Measurements from ENCODE around the gene HOXD3.
A peak's percentile ranks its signal among the peaks of the same experiment; 100 is the strongest.

Gene HOXD3

DNA sequence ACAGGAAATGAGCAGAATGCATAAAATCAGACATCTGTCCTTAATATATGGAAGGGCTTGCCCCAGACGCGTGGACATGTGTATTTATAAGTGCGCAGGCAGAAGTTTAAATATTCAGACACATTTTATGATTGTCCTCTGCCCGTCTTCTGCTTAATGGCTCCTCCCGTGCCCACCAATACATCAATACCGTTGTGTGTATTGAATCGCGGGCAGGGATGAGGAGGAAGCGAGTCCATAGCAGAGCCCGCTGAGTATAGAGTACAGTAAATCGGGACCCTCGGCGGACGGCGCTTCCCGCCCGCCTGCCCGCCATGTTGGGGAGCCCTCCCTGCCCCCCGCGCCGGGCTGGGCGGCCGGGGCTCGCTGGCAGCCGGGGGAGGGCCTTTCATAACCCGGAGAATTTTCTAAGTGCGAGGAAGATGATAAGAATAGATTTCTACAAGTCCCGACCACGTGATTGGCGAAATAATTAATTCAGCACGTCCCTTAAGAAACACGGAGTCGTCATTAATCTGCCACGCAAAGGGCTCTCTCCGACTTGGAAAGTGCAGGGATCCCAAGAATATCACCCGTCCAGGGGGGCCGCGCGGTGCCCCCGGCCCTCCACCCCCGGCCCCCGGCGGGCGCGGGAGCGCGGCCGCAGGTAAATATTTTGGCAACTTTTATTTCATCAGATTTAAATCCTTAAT is at the start of gene HOXD3:
TSS of gene HOXD3 (plus strand) at position 501 of the 692 bp plus-strand sequence. CDS start 11,808 bp downstream, outside the sequence.
- DNase-seq (ENCODE audit: low read depth) = no peak

DNA sequence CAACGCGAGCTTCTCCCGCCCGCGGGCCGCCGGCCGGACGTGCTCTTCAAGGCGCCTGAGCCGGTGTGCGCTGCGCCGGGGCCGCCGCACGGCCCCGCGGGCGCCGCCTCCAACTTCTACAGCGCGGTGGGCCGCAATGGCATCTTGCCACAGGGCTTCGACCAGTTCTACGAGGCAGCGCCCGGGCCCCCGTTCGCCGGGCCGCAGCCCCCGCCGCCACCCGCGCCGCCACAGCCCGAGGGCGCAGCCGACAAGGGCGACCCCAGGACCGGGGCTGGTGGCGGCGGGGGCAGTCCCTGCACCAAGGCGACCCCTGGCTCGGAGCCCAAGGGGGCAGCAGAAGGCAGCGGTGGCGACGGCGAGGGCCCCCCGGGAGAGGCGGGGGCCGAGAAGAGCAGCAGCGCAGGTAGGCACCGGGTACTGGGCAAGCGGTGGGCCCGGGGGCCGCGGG is 49.4 kb upstream of the HOXD3 start:
- DNase-seq (ENCODE audit: low read depth) = no peak

DNA sequence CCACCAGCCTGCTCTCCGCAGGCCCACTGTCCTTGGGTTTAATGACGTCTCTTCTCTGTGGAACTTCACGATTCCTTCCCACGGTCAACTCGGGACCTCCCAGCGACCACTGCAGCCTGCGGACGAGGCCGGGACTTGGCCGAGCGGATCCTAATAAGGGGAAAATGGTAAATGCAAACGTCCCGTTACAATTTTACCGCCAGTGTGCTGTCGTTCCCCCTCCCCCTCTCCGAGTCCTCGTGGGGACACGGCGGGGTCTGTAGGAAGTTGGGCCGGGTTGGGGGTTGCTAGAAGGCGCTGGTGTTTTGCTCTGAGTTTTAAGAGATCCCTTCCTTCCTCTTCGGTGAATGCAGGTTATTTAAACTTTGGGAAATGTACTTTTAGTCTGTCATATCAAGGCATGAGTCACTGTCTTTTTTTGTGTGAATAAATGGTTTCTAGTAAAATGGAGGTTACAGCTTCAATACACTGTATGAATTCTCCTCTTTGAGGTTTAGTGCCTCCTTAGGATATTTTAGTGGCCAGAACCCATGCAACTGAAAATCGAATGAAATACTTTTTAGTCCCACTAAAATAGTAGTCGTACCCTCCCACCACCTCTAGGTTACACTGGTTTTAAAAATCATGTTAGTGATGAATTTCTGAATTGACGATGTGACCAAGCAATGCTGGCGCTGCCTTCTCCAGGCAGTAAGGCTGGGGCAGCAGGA is 47.8 kb upstream of the HOXD3 start:
- DNase-seq (ENCODE audit: low read depth) = no peak

DNA sequence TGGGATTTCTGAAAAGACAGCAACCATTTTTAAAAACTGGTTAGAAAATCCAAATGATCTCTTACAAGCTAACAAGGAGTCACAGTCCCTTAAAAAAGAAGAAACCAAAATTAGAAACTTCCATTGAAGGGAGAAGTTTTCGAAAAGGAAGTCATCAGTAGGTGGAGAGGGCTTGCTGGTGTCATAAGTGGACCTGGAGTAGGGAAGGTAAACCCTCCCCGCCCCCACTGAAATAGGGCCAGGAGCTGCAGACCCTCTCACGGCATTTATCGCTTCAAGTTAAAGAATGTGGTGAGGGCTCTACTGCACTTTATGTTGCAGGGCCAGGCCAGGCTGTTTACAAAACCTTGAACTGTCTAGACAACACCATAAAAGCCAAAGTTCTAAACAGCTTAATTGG is 47.2 kb upstream of the HOXD3 start:
- DNase-seq (ENCODE audit: low read depth) = no peak

DNA sequence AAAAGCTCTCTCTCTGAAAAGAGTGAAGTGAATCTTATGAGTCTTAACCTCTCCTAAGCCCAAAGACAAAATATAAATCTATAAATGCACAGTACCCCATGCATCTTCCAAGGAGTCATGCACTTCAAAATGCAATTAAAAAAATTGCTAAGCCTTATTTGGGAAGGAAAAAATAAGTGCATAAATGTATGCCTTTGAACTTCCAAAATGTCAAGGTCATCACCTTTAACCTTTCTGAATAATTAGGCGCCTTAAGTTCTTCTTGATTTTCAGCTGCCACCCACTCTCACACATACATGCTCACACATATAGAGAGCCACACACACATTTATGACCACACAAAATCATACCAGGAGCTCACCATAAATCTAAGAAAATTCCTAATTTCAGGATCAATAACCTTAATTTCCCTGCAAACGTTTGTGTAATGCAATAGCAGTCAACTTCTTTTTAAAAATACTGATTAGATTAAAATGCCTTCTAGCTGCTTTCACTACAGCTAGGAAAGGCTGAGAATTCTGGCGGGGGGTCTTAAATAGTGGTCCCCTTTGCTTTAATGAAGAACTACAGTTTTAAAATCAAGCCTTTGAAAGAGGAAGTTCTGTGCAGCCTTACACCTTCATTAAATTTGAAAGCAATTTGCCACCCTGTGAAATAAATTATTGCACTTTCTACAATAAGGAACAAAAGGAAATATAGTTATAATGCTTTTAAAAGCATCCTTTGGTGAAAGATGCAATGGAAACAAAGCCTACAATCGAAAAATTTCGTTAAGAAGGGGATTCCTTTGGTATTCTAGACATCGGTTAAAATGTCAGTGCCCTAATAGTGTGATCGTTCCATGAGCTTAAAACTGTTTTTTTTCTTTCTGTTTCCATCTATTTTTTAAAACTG is 46.4 kb upstream of the HOXD3 start:
- DNase-seq (ENCODE audit: low read depth) = no peak

DNA sequence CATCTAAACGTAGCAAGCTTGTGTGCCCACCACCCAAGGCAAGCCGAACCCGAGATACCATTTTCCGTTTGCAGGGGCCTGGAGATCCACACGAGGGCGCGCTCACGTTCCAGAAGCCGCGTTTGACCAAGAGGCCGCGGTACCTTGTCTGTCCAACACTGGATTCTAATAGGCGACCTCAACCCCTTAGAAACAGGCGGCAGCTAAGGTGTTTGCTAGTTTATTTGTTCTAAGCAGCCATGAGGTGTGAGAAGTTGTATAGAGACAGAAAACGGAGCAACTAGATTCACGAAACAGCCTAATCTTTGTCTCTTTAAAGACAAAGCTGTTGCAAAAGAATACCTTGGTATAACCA is 45.8 kb upstream of the HOXD3 start:
- DNase-seq (ENCODE audit: low read depth) = peak; percentile 34

DNA sequence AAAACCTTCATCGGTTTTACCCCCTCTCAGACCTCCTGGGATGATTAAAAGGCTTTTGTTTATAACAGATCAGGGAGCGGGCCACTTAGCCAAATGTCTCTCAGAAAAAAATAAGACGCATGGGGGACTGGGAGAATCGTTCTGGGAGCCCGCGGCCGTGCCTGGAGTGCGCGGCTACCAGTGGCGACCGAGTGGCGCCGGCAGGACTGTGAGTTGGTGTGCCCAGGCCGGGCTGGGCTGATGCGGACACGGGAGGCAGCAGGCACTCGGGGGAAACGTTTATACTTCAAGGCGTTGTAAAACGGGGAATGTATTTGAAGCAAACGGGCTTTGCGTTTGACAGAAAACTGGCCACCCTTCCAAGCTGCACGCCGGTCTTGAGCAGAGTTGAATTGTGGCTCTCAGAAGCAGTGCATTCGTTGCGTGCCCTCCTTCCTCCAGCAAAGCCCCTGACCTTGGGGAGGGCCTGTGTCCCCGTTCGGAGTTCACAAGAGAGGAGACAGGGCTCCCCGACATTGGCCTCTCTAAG is 45.2 kb upstream of the HOXD3 start:
- DNase-seq (ENCODE audit: low read depth) = no peak

DNA sequence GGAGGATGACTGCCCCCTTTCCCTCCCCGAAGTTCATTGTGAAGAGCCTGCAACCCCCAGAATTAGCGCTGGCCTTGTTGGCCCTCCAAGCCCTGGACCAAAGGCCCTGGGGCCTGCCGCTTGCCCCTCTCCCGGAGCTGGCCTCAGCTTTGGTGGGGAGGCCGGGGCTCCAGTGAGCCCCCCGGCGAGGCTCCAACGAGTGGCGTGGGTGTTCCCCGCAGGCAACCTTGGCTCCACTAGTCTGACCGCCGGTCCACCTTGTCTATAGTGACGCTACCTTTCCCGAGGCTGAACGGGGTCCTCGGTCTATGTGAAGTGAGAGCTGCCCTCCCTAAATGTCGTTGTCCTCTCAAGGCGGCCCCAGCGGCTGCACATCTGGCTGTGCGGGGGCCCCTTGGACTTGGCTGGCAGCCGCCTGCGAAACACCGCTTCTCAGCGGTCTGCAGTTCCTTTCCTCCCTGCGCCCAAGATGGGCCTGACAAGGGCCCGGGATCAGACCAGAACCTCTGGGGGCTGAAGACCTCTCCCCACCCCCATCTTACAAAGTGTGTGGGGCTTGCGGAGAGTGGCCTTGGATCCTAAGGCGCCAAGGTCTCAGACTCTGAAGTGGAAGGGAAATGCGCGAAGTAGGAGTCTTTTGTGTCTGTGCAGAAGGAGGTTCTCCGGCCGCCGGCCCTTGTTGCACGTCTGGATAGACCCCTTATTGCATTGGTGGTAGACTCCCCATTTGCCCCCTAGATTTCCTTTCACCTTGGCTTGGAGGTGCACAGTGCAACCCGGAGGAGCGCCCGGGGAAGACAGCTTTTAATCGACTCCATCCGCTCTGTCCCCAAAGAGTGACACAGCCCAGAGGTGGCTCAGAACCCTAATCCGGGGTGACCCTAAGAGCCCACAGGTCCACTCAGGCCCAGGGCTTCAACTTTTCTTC is 44.5 kb upstream of the HOXD3 start:
- no peak for DNase-seq (ENCODE audit: low read depth)

DNA sequence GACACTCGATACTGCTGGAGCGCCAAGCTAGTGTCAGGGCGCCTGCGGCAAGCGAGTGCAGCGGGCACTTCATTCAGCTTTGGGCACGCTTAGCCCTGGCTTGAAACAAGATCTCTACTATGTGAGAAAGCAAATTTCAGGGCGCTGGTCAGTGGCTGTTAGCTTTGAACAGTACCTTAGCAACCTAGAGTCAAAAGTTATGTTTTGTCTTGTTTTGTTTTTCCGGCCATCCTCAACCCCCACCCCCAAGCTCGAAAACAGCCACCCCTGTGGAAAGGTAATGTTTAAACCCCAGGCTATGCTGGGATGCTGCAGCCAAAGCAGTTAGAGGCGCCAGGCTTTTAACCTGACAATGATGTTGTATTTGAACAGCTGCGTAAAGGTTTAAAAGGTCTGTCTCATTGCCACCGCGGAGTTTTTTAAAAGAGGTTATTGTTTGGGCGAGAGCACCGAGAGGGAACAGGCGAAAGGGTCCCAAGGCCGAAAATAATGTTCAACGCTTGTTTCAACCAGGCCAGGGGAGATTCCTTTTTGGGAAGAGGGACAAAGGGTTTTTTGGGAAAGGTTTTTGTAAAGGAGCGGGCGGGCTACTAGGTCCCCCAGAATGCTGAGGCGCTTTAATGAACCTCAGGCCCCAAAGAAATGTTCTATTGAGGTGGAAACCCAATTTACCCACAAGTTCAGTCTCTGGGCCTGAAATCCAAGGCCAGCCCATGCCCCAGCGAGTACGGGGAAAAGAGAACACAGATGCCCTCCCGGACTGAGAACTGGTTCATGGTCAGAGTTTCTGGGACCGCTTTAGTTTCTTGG is 42.8 kb upstream of the HOXD3 start:
- no peak for DNase-seq (ENCODE audit: low read depth)

DNA sequence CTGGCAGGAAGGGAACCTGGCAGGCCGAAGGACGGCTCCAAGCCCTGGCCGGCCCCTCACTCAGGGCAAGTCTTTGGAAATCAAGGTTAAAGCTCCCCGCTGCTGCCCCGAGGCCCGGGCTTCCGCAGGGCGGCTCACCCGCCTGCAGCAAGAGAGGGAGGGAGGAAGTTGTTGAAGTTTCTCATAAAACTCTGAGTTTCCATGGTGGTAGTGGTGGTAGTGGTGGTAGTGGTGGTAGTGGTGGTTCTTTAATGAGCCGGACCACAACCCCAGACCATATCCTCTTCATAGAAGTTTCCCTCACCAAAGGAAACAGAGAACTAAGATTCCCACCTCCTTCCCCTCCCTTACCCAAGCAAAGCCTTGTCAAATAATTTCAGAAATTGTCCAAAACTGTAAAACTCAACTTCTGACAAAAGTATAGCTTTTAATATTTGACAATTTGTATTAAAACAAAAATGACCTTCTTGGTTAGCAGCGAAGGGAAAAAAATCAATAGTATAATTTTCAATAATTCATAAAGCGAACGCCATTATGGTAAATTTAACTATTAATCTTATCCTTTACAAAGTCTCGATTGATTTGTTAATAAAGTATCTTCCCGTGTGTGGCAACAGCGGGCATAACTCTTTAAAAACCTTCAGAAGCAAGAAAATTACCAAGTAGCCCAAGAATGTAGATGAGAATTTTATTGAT is 42.0 kb upstream of the HOXD3 start:
- DNase-seq (ENCODE audit: low read depth) = no peak

DNA sequence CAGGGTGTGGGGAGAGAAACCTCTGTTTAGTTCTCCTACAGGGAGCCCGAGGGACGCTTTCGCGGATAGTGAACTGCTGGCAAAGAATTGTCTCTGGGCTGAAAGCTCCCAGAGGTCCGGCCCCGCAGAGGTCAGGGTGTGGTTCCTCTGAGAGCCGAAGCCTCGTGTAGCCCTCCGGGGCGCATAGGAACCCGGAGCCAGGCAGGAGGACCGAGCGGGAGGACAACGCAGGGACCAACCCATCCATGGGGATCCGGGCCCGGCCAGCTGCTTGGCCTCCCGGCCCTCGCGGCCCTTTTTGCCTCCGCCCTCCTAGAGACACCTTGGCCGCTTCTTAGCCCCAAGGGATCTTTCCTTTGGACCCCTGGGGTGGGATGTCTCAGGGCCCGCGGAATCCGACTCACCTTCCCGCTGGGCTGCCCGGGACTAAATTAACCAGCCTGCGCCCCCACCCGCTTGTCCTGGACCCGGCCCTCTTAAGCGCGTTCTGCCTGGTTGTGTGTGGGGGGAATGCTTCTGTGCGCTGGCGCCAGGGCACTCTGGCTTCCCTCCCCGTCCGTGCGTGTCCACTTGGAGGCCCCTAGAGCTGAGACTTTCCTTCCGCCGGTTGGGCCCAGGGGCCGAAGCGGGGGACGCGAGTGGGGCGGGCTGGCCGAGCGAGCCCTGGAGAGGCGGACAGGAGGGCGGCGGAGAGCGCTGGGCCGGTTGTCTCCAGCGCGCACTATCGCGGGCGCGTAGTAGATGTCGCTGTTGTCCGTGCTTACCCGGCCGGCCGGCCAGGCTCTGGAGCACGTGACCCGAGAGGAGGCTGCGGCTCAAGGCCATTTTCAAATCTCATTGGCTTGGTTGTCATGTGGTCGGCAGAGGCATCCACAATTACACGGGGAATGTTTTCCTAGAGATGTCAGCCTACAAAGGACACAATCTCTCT is 41.0 kb upstream of the HOXD3 start, which contains the start of gene HOXD10:
TSS of gene HOXD10 (plus strand) at position 896 of the 931 bp plus-strand sequence. CDS start 56 bp downstream, outside the sequence.
- no peak for DNase-seq (ENCODE audit: low read depth)

DNA sequence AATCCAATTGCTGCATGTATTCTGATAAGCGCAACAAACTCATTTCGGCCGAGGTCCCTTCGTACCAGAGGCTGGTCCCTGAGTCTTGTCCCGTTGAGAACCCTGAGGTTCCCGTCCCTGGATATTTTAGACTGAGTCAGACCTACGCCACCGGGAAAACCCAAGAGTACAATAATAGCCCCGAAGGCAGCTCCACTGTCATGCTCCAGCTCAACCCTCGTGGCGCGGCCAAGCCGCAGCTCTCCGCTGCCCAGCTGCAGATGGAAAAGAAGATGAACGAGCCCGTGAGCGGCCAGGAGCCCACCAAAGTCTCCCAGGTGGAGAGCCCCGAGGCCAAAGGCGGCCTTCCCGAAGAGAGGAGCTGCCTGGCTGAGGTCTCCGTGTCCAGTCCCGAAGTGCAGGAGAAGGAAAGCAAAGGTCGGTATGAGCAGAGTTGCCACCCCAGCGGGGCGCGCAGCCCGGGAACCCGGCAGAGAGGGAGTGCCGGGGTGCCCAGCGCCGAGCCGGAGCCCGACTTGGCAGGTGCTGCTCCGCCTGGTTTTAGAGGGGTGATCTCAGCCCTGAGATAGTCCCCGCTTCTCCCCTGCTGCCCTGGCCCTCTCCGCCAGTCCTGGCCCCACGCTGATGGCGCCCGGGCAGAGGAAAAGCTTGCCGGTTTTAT is 39.8 kb upstream of the HOXD3 start:
- DNase-seq (ENCODE audit: low read depth) = no peak

DNA sequence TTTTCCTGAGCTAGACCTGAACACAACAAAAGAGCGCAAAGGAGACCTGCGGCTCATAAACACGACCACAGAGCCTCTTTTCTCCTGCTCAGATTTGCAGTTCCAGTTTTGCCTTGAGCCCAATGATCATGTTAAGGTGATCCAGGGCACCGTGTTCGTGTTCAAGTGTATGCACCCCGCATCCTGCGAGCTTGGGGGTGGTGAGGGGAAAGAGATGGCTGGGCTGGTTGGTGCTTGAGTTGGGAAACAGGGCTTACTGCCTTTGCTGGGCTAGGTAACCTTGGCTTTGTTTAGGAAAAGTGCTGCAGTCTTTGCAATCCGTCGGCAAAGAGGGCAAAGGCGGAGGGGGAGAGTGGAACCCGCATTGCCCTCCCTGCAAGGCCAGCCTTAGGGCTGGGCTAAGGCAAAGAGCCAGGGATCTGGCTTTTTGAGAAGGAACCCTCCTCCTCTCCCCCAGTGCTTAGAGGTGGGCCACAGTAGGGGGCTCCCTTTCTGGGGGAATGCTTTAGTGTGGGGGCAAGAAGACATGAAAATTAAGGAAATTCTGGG is 39.2 kb upstream of the HOXD3 start:
- no peak for DNase-seq (ENCODE audit: low read depth)

DNA sequence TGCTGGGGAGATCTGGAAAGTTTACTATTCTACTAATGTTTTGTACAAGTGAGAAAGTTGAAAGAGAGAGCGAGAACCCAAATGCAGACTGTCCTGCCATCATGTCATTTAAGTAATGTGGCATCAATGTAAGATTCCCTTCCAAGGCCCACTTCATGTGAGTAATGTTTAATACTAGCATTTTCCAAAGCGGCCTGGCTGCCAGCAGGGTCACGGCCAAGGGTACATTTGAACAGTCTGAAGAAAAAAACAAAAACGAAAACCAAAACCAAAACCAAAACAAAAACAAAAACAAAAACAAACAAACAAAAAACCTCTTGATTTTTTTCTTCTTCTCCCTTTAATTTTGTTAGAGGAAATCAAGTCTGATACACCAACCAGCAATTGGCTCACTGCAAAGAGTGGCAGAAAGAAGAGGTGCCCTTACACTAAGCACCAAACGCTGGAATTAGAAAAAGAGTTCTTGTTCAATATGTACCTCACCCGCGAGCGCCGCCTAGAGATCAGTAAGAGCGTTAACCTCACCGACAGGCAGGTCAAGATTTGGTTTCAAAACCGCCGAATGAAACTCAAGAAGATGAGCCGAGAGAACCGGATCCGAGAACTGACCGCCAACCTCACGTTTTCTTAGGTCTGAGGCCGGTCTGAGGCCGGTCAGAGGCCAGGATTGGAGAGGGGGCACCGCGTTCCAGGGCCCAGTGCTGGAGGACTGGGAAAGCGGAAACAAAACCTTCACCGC is 38.3 kb upstream of the HOXD3 start:
- DNase-seq (ENCODE audit: low read depth) = no peak

DNA sequence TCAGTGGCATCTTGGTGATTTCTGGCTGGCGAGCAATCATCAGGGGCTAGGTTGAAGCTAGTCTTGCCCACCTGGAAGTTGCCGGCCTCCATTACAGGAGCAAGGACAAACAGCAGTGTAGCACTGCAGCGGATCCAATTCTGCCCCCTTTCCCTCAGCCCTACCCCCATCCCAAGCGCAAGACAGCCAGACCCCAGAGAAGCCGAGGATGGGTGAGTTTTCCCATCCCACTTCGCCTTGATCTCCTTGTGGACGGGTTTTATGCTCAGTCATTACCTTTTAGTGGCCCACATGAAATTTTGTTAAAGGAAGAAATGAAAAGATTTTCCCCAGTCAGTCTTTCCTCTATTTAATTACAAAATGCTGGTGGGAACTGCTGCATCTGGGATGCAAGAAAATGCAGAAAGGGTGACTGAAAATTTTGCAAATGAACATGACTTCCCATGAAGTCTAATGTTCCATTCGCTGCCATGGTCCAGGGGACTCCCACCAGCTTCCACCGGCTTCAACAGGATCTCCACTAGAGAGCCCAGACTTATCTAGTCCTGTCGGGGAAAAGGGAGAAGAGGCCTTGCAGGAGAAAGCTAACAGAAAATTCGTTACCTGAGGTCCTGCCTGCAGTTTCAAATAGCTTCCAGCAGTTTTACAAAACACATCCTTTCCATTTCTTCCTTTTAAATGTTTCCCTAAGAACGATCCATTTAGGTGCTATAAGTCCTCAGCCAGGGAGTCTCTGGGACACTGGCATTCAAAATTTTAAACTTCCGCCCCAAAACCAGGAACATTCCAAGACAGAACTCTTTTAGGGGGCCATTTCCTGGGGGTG is 36.5 kb upstream of the HOXD3 start:
- DNase-seq (ENCODE audit: low read depth) = no peak

Data from iris pigment epithelial cell (primary cell).